ENCODE measurements around the gene PHF20.

PHF20 gene

DNA sequence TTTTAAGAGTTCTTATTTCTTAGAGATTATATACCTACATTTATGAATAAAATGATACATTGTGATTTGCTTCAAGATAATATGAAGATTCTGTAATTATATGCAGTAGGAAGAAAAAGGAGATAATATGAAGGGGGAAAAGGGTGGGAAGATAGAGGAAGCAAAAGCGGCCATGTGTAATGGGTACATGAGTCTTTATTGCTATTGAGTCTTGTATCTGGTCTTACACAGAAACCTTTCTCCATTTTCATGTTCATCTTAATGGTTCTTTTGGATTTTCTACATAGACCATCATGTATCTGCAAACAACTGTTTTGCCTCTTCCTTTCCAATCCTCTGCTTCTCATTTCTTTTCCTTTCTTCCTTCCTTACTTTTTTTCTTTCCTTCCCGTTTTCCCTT, 36.1 kb downstream of the PHF20 start:
- TF ChIP-seq ZFX (IDR thresholded peaks at IDR 0.05): no peak
- TF ChIP-seq, protein P1, sequence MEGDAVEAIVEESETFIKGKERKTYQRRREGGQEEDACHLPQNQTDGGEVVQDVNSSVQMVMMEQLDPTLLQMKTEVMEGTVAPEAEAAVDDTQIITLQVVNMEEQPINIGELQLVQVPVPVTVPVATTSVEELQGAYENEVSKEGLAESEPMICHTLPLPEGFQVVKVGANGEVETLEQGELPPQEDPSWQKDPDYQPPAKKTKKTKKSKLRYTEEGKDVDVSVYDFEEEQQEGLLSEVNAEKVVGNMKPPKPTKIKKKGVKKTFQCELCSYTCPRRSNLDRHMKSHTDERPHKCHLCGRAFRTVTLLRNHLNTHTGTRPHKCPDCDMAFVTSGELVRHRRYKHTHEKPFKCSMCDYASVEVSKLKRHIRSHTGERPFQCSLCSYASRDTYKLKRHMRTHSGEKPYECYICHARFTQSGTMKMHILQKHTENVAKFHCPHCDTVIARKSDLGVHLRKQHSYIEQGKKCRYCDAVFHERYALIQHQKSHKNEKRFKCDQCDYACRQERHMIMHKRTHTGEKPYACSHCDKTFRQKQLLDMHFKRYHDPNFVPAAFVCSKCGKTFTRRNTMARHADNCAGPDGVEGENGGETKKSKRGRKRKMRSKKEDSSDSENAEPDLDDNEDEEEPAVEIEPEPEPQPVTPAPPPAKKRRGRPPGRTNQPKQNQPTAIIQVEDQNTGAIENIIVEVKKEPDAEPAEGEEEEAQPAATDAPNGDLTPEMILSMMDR (conservative IDR thresholded peaks at IDR 0.05): no peak
- H3K27ac ChIP-seq: no peak overlapping the region

DNA sequence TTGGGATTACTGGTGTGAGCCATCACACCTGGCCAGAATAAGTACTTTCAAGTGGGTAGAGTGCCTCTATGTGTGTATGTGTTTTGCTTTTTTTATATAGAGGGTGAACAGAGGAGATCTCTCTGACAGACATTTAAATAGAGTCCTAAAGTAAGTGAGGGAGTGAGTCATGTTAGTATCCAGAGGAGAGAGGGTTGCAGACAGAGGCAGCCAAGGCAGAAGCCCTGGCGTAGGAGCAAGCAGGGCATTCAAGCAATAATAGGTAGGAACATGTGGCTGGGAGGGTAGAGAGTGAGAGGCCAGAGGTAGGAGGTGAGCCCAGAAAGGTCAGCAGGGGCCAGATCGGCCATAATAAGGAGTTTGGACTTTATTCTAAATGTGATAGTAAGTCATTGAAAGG, 48.9 kb downstream of the PHF20 start:
- H3K27ac ChIP-seq: no peak overlapping the region

GRCh38 chr20:35821807-35822242, 50.0 kb downstream of the PHF20 start:
- no peak for TF ChIP-seq ZFX (IDR thresholded peaks at IDR 0.05)
- TF ChIP-seq, protein P1 (conservative IDR thresholded peaks at IDR 0.05): no peak
- H3K27ac ChIP-seq: no peak overlapping the region

More for the DNA sequence above, 48.9 kb downstream of the PHF20 start:
- TF ChIP-seq, protein P1 (conservative IDR thresholded peaks at IDR 0.05): no peak
- TF ChIP-seq ZFX (IDR thresholded peaks at IDR 0.05): no peak

GRCh38 chr20:35823147-35823546, 51.3 kb downstream of the PHF20 start:
- TF ChIP-seq, protein P1 (conservative IDR thresholded peaks at IDR 0.05): no peak
- no peak for TF ChIP-seq ZFX (IDR thresholded peaks at IDR 0.05)
- H3K27ac ChIP-seq: no peak overlapping the region

DNA sequence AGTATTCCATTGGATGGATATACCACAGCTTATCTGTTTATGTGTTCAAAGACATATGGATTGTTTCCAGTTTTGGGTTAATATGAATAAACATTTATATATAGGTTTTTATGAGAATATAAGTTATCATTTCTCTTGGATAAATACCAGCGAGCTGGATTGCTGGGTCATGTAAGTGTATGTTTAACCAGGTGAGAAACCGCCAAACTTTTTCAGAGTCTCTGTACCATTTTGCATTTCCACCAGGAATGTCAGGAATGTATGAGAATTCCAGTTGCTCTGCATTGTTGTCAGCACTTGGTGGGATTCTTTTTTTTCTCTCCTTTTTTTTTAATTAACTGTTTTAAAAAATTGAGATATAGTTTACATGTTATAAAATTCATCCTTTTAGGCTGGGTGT, 52.1 kb downstream of the PHF20 start:
- no peak for TF ChIP-seq ZFX (IDR thresholded peaks at IDR 0.05)

GRCh38 chr20:35826397-35826998, 54.7 kb downstream of the PHF20 start:
- TF ChIP-seq ZFX (IDR thresholded peaks at IDR 0.05): no peak
- TF ChIP-seq, protein P1 (conservative IDR thresholded peaks at IDR 0.05): no peak
- no peak overlapping the region for H3K27ac ChIP-seq

More for the DNA sequence above, 52.1 kb downstream of the PHF20 start:
- H3K27ac ChIP-seq: no peak overlapping the region

DNA sequence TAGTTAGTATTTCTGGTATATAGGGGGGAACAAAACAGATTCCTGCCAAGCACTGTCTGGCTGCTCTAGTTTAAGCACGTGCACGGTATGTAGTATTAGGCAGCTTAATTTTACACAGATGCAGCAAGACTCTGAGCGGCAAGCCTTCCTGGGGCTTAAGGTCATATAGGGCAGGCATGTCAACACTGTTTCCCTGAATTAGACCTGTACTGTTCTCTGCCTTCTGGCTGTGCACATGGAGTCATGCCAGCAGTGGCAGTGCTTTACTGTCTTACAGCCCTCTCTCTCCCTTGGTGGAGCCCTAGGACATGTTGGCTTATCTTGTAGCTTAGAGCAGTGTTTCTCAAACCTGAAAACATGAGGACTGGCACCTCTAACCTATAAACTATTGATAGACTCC, 56.6 kb downstream of the PHF20 start:
- no peak for TF ChIP-seq ZFX (IDR thresholded peaks at IDR 0.05)
- TF ChIP-seq, protein P1 (conservative IDR thresholded peaks at IDR 0.05): no peak
- H3K27ac ChIP-seq: no peak overlapping the region

DNA sequence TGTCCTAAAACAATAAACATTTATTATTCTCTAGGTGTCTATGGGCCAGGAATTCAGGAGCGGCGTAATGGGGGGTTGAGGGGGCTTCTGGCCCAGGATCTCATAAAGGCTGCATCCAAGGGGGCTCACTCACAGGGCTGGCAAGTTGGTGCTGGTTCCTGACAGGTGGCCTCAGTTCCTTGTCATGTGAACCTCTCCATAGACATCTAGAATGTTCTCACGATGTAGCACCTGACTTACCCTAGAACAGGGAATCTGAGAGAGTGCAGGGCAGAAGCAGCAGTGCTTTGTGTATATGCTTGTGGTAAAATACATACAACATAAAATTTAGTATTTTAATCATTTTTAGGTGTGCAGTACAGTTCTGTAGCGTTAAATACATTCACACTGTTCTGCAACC, 57.1 kb downstream of the PHF20 start:
- TF ChIP-seq ZFX (IDR thresholded peaks at IDR 0.05): no peak
- TF ChIP-seq, protein P1 (conservative IDR thresholded peaks at IDR 0.05): no peak
- H3K27ac ChIP-seq: no peak overlapping the region

Data from C4-2B (cell line).